Right lobe of liver (tissue), 6 donors: Measurements from ENCODE around the gene ZNF418. TPM values are rescaled to one million over a fixed set of nuclear protein-coding genes. Genes with fewer than 3 reads are reported as not detected.

Experiments used
- ATAC-seq, 4 donors: fragments of 200-7000 bp; cut with Tn5 transposase; one replicate each; pipeline ENCODE4 v1.9.1; 2020; ENCODE audit warnings: mild to moderate bottlenecking in 4 of 4, moderate library complexity in 4 of 4
- DNase-seq, 3 donors: peaks; one replicate each; pipeline ENCODE4 v3.0.0-alpha.2; 2020
- H3K27ac ChIP-seq, 3 donors: fragments of 200-600 bp; one replicate each; pipeline ENCODE4 v1.8.0; 2022
- H3K27me3 ChIP-seq, 2 donors: fragments of 200-600 bp; one replicate each; pipeline ENCODE4 v1.8.0; 2022
- H3K36me3 ChIP-seq, 4 donors: fragments of 200-600 bp; sonication (generic) in 1 of 4; one replicate each; pipeline versions ENCODE4 v1.5.1 to v1.8.0; 2017 to 2022; ENCODE audit warnings: control low read depth in 1 of 4
- H3K4me1 ChIP-seq, 4 donors: fragments of 200-600 bp; sonication (generic) in 1 of 4; one replicate each; pipeline versions ENCODE4 v1.5.1 to v1.8.0; 2017 to 2022; ENCODE audit warnings: control low read depth in 1 of 4
- H3K4me3 ChIP-seq, 3 donors: fragments of 200-600 bp; one replicate each; pipeline ENCODE4 v1.8.0; 2022
- H3K9me3 ChIP-seq, 4 donors: fragments of 200-600 bp; sonication (generic) in 1 of 4; one replicate each; pipeline versions ENCODE4 v1.5.1 to v1.8.0; 2017 to 2022; ENCODE audit warnings: control low read depth in 1 of 4
- CTCF ChIP-seq, 4 donors: fragments of 200-600 bp in 3 of 4; fragments of 450-650 bp in 1 of 4; IDR thresholded peaks; one replicate each; pipeline versions ENCODE4 v1.5.1 to v1.8.0; 2016 to 2022; ENCODE audit warnings: antibody characterized with exemption in 4 of 4, mild to moderate bottlenecking in 2 of 4
- POLR2A ChIP-seq: fragments of 450-650 bp; IDR thresholded peaks from one replicate; pipeline ENCODE4 v1.6.1; 2017; ENCODE audit warnings: antibody characterized with exemption, mild to moderate bottlenecking
- WGBS: methylation state at CpG from one replicate; pipeline ENCODE4 v1.1.6; 2018; ENCODE audit warnings: low coverage, low lambda C conversion rate; ENCODE audit not compliant: insufficient coverage; ENCODE audit errors: missing lambda C conversion rate; 5-methylcytosine and 5-hydroxymethylcytosine counted together
- intact Hi-C, 2 donors: fragments of 100-400 bp; cut with DNase I; formaldehyde crosslinking; loops; one replicate each; pipeline versions ENCODE4 v1.11.2 to v1.14.1; 2022
- total RNA-seq, 6 experiments: library from RNA; depleted of rRNA in 2 of 6; stranded (reverse); fragments of >200 nt in 2 of 6; fragmentation: NEBNext Ultra II Directional in 3 of 6; extraction: Animal tissue kit (Norgen Biotek cat#: 25700) in 3 of 6; gene quantifications; one replicate each; pipeline versions ENCODE4 v1.1.0 to v1.2.4, GENCODE V29; 2016 to 2023
- donor health status: DM: no; HTN: yes; CAD: no.
- donor health status: DM: no; HTN: no; CAD: no.
- donor health status: DM: no; HTN: no; CAD: no.
- donor health status: DM: no; HTN: yes; CAD: no.
- donor health status: DM: no; HTN: yes; CAD: no.

ZNF418 gene
- total RNA-seq, 6 experiments from 2014 or later: 1.0 to 3.7 (median 2.4) TPM

GRCh38 chr19:57947419-57948134, 12.4 kb upstream of the ZNF418 start, which contains the start of gene ZNF256:
Gene ZNF256, minus strand, starts transcription at chr19:57947706. Its CDS starts 232 bp downstream, at chr19:57947474.
- no peaks in the 10 kb centered on the region for H3K36me3 ChIP-seq
- WGBS: 20% methylated on average over 22 of the region's 54 CpGs
- peak; percentile 97 to 99 (median 99) for ATAC-seq
- no peaks in the 10 kb centered on the region for H3K9me3 ChIP-seq
- intact Hi-C loops: no loop called here
- H3K4me1 ChIP-seq: peaks cover 0 to 5% (median 0%) of the 10 kb centered on the region in 4 donors
- H3K27ac ChIP-seq: peak within 1 kb of the TSS in 1 of 3 donors; percentile 25
- peak within 1 kb of the TSS; percentile 84 to 92 (median 86) for H3K4me3 ChIP-seq
- no peaks in the 10 kb centered on the region for H3K27me3 ChIP-seq
- DNase-seq: peak; percentile 91 to 95 (median 94)
- TF ChIP-seq POLR2A (no peak), CTCF (IDR thresholded peaks at IDR 0.05) (peak; percentile 55 to 70 (median 59))

DNA sequence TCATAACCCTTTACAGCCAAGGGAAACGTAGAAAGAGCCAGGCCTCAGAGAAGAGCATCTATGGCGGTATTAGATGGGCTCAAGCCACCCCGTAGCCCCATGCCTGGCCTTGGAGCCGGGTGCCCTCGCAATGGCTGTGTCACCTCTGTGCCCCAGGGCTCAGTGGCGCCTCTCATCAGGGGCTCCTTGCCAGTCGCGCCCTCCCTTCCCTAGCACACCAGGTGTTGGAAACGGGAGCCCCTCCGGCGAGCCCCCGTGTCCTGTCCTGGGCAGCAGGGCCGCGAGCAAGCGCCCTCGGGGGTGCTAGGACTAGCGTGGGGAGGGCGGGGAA, 11.9 kb upstream of the ZNF418 start:
- peaks cover 0 to 4% (median 1%) of the 10 kb centered on the region in 4 donors for H3K36me3 ChIP-seq
- WGBS: 7% methylated on average over 5 of the region's 18 CpGs
- H3K4me1 ChIP-seq: peaks cover 0 to 5% (median 0%) of the 10 kb centered on the region in 4 donors
- ATAC-seq (no peak), DNase-seq (no peak)
- intact Hi-C loops: no loop called here
- H3K27ac ChIP-seq: peak overlapping the region in 1 of 3 donors; percentile 25
- TF ChIP-seq CTCF (IDR thresholded peaks at IDR 0.05) (no peak), POLR2A (no peak)
- H3K27me3 ChIP-seq: no peaks in the 10 kb centered on the region
- H3K4me3 ChIP-seq: peak overlapping the region; percentile 84 to 92 (median 86)
- peaks cover 0 to 2% (median 0%) of the 10 kb centered on the region in 4 donors for H3K9me3 ChIP-seq

- ATAC-seq (no peak), DNase-seq (no peak)
- Histone ChIP-seq H3K27me3 (no peaks in the 10 kb centered on the region), H3K4me3 (no peak overlapping the region), H3K27ac (no peak overlapping the region), H3K4me1 (peaks cover 0 to 5% (median 0%) of the 10 kb centered on the region in 4 donors), H3K9me3 (peaks cover 0 to 6% (median 3%) of the 10 kb centered on the region in 4 donors), H3K36me3 (peaks cover 0 to 10% (median 4%) of the 10 kb centered on the region in 4 donors)
- intact Hi-C loops: no loop called here
- no peak for TF ChIP-seq POLR2A
- 43% methylated on average over 2 of the region's 2 CpGs for WGBS
Observed at GRCh38 chr19:57946316-57946715, 11.1 kb upstream of the ZNF418 start.

DNA sequence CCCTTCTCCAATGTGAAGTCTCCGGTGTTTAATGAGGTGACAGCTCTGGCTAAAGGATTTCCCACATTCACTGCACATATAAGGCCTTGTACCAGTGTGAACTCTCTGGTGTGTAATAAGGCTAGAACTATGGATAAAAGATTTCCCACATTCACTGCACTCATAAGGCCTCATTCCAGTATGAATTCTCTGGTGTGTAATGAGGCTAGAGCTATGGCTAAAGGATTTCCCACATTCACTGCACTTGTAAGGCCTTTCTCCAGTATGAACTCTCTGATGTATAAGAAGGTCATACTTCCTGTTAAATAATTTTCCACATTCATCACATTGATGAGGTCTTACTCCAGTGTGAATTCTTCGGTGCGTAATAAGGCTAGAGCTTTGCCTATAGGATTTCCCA, 6.4 kb upstream of the ZNF418 start:
- no peak for TF ChIP-seq POLR2A
- no peak for TF ChIP-seq CTCF (IDR thresholded peaks at IDR 0.05)
- peaks cover 0 to 15% (median 4%) of the 10 kb centered on the region in 4 donors for H3K36me3 ChIP-seq
- 97% methylated on average over 3 of the region's 3 CpGs for WGBS
- peaks cover 0 to 15% (median 4%) of the 10 kb centered on the region in 4 donors for H3K9me3 ChIP-seq
- H3K27ac ChIP-seq: no peak overlapping the region
- H3K27me3 ChIP-seq: no peaks in the 10 kb centered on the region
- no peak overlapping the region for H3K4me3 ChIP-seq
- ATAC-seq: no peak
- DNase-seq: no peak
- H3K4me1 ChIP-seq: peaks cover 0 to 1% (median 0%) of the 10 kb centered on the region in 4 donors
- intact Hi-C loops: no loop called here

GRCh38 chr19:57935731-57936130, 529 bp upstream of the ZNF418 start:
- Histone ChIP-seq H3K27ac (no peak overlapping the region), H3K4me1 (no peaks in the 10 kb centered on the region), H3K9me3 (peaks cover 0 to 11% (median under 1%) of the 10 kb centered on the region in 4 donors), H3K27me3 (no peaks in the 10 kb centered on the region), H3K4me3 (no peak overlapping the region), H3K36me3 (no peaks in the 10 kb centered on the region)
- WGBS: 85% methylated on average over 12 of the region's 12 CpGs
- ATAC-seq (no peak), DNase-seq (no peak)
- intact Hi-C loops: no loop called here
- no peak for TF ChIP-seq CTCF (IDR thresholded peaks at IDR 0.05)
- TF ChIP-seq POLR2A: no peak
